HepG2 (cell line): ENCODE measurements around the gene KCNK7. TPM values are rescaled to one million over a fixed set of nuclear protein-coding genes. Genes with fewer than 3 reads are reported as not detected.

ENCODE experiments used
- ATAC-seq: fragments of 200-7000 bp; cut with Tn5 transposase; 3 replicates; pipeline ENCODE4 v1.9.1; 2020; ENCODE audit warnings: mild to moderate bottlenecking, moderate library complexity
- BruUV-seq: library from RNA; stranded (reverse); fragments of 400-500 nt; replicated peaks from 2 replicates; lab custom pipeline; 2021; lab: Mats Ljungman, UMichigan
- CTCF ChIA-PET: fragments of 300-600 bp; formaldehyde crosslinking; extraction: SDS; loops from one replicate; lab custom pipeline; 2021; ENCODE audit warnings: low total read pairs, inconsistent platforms, low intra/inter-chr PET ratio; lab: Yijun Ruan, JAX
- POLR2A ChIA-PET: fragments of 350-600 bp; sonication (Branson Sonifier 250); formaldehyde crosslinking; loops from one replicate; lab custom pipeline; 2020; ENCODE audit warnings: antibody characterized with exemption, inconsistent platforms; lab: Yijun Ruan, JAX
- DNase-seq: peaks from one replicate; pipeline ENCODE4 v3.0.0-alpha.2; 2015; ENCODE audit warnings: low spot score
- FAIRE-seq: peaks from 3 replicates; lab custom pipeline; 2011; peaks lifted over from hg19 to GRCh38; lab: Jason Lieb, UNC
- H2AFZ ChIP-seq: one replicate; pipeline ENCODE4 v1.6.1; 2011; ENCODE audit warnings: low read length, inconsistent platforms
- H3K27ac ChIP-seq: fragments of 300-600 bp; 3 replicates; pipeline ENCODE4 v1.8.0; 2011; ENCODE audit warnings: mixed run types, mild to moderate bottlenecking, mixed read lengths, low read length, inconsistent platforms; ENCODE audit not compliant: insufficient read depth; ENCODE audit errors: extremely low read length
- H3K27me3 ChIP-seq, 2 experiments: fragments of 200-600 bp in 1 of 2; 2 replicates in 1 of 2; 3 replicates in 1 of 2; pipeline versions ENCODE4 v1.6.0 to v1.8.0; 2011; ENCODE audit warnings: low read length in 2 of 2, mild to moderate bottlenecking in 2 of 2, moderate library complexity in 2 of 2, inconsistent platforms in 1 of 2; ENCODE audit not compliant: insufficient read depth in 2 of 2, control insufficient read depth in 1 of 2
- H3K36me3 ChIP-seq, 2 experiments: fragments of 200-600 bp in 1 of 2; replicated peaks in 1 of 2; 2 replicates in 1 of 2; 3 replicates in 1 of 2; pipeline versions ENCODE4 v1.5.1 to v1.8.0; 2011; ENCODE audit warnings: low read length in 2 of 2, inconsistent platforms in 1 of 2; ENCODE audit not compliant: insufficient read depth in 2 of 2, control insufficient read depth in 1 of 2
- H3K4me1 ChIP-seq: 2 replicates; pipeline ENCODE4 v1.5.1; 2012; ENCODE audit warnings: low read length, inconsistent platforms; ENCODE audit not compliant: insufficient read depth
- H3K4me2 ChIP-seq: 2 replicates; pipeline ENCODE4 v1.6.0; 2011; ENCODE audit warnings: low read depth, low read length, inconsistent platforms
- H3K4me3 ChIP-seq, 3 experiments: fragments of 200-600 bp in 1 of 3; sonication (generic), shearing (Covaris generic) in 1 of 3; replicated peaks in 1 of 3; 2 replicates each; pipeline ENCODE4 v1.5.1; 2011 to 2016; ENCODE audit warnings: low read length in 3 of 3, inconsistent platforms in 2 of 3, low read depth in 2 of 3, mild to moderate bottlenecking in 2 of 3, control low read depth in 1 of 3, mixed read lengths in 1 of 3; ENCODE audit not compliant: insufficient read depth in 1 of 3
- H3K79me2 ChIP-seq: one replicate; pipeline ENCODE4 v1.6.1; 2011; ENCODE audit warnings: low read length, inconsistent platforms; ENCODE audit not compliant: insufficient read depth
- H3K9ac ChIP-seq: 2 replicates; pipeline ENCODE4 v1.6.0; 2011; ENCODE audit warnings: mild to moderate bottlenecking, low read depth, low read length, inconsistent platforms; ENCODE audit not compliant: insufficient read depth
- H3K9me3 ChIP-seq: 2 replicates; pipeline ENCODE4 v1.5.1; 2012; ENCODE audit warnings: mild to moderate bottlenecking, low read length
- H4K20me1 ChIP-seq: 2 replicates; pipeline ENCODE4 v1.6.0; 2011; ENCODE audit warnings: inconsistent platforms, mild to moderate bottlenecking, low read length, moderate library complexity; ENCODE audit not compliant: insufficient read depth
- AHR ChIP-seq: IDR thresholded peaks from 2 replicates; pipeline ENCODE4 v1.6.1; 2018; ENCODE audit warnings: missing genetic modification reagents, missing compliant biosample characterization
- CAMTA2 ChIP-seq: sonication (generic); formaldehyde crosslinking; IDR thresholded peaks from 2 replicates; pipeline ENCODE4 v1.4.0; 2020; ENCODE audit warnings: mild to moderate bottlenecking, missing genetic modification reagents, borderline replicate concordance
- GATAD1 ChIP-seq: IDR thresholded peaks from 2 replicates; pipeline ENCODE4 v1.6.1; 2016; ENCODE audit warnings: missing genetic modification reagents, missing compliant biosample characterization
- NCOA5 ChIP-seq: sonication (generic); formaldehyde crosslinking; IDR thresholded peaks from 2 replicates; pipeline ENCODE4 v1.4.0; 2020; ENCODE audit warnings: missing genetic modification reagents
- NFKBIZ ChIP-seq: IDR thresholded peaks from 2 replicates; pipeline ENCODE4 v1.6.1; 2018; ENCODE audit warnings: missing genetic modification reagents, missing compliant biosample characterization
- PCBP1 ChIP-seq: fragments of 200-400 bp; formaldehyde crosslinking; IDR thresholded peaks from 2 replicates; pipeline ENCODE4 v1.6.1; 2017; ENCODE audit warnings: mild to moderate bottlenecking, low read depth, low read length, borderline replicate concordance
- PHF20 ChIP-seq: sonication (generic); formaldehyde crosslinking; IDR thresholded peaks from 2 replicates; pipeline ENCODE4 v1.5.0; 2020; ENCODE audit warnings: mild to moderate bottlenecking, missing genetic modification reagents
- SIN3B ChIP-seq: fragments of 150-350 bp; IDR thresholded peaks from 2 replicates; pipeline ENCODE4 v1.6.1; 2014; ENCODE audit warnings: low read length
- ZNF577 ChIP-seq: sonication (generic); formaldehyde crosslinking; IDR thresholded peaks from 2 replicates; pipeline ENCODE4 v1.4.0; 2020; ENCODE audit warnings: mild to moderate bottlenecking, low read depth, missing genetic modification reagents, borderline replicate concordance
- ZNF615 ChIP-seq: sonication (generic); formaldehyde crosslinking; IDR thresholded peaks from 2 replicates; pipeline ENCODE4 v1.5.0; 2020; ENCODE audit warnings: mild to moderate bottlenecking, missing genetic modification reagents, borderline replicate concordance
- WGBS: methylation state at CpG from one replicate; pipeline ENCODE4 v1.1.6; 2017; ENCODE audit warnings: low lambda C conversion rate; 5-methylcytosine and 5-hydroxymethylcytosine counted together
- in situ Hi-C: cut with HindIII; loops from 2 replicates; pipeline ENCODE4 v1.10.0; 2017; ENCODE audit warnings: low pct_unique_long_range_greater_than_20kb; ENCODE audit not compliant: extremely low pct_ligation_motif_present
- intact Hi-C: fragments of 100-400 bp; cut with micrococcal nuclease; formaldehyde crosslinking; loops from one replicate; pipeline ENCODE4 v1.10.0; 2022; ENCODE audit not compliant: unreplicated experiment
- polyA plus RNA-seq, 8 experiments: library from polyadenylated mRNA; depleted of rRNA in 3 of 8; stranded (reverse) in 7 of 8; unstranded in 1 of 8; fragments of >200 nt; fragmentation: Illumina TruSeq in 4 of 8; extraction: Trizol in 4 of 8; gene quantifications; 2 replicates each; pipeline versions ENCODE4 v1.2.1 to v1.2.3, GENCODE V29; 2011 to 2016; ENCODE audit warnings: low read depth in 4 of 8, missing spikeins in 1 of 8, mixed read lengths in 1 of 8; ENCODE audit not compliant: insufficient read depth in 1 of 8
- total RNA-seq, 5 experiments: library from RNA; depleted of rRNA; stranded (reverse); fragments of >200 nt; fragmentation: Illumina TruSeq; extraction: Trizol; gene quantifications; 2 replicates each; pipeline ENCODE4 v1.2.3, GENCODE V29; 2016; ENCODE audit warnings: low read depth in 1 of 5
- TF ChIP-seq, protein P1 (sequence below): conservative IDR thresholded peaks from 2 replicates; pipeline ENCODE4 v1.6.1; 2018; ENCODE audit warnings: missing genetic modification reagents
- TF ChIP-seq, protein P2 (sequence below): sonication (generic); formaldehyde crosslinking; IDR thresholded peaks from 2 replicates; pipeline ENCODE4 v1.5.1; 2020; ENCODE audit warnings: mild to moderate bottlenecking, moderate library complexity, missing genetic modification reagents
- TF ChIP-seq, protein P3 (sequence below): sonication (generic); formaldehyde crosslinking; IDR thresholded peaks from 2 replicates; pipeline ENCODE4 v1.4.0; 2020; ENCODE audit warnings: mild to moderate bottlenecking, missing genetic modification reagents
- TF ChIP-seq, protein P4 (sequence below): sonication (generic); formaldehyde crosslinking; IDR thresholded peaks from 2 replicates; pipeline ENCODE4 v1.4.0; 2020; ENCODE audit warnings: missing genetic modification reagents; ENCODE audit errors: not compliant biosample characterization

KCNK7 gene
- total and polyA plus RNA-seq, 2 of the 13 experiments (the other 11 are each of a cell fraction or from before 2014, with no cell fraction given), result 0.11 TPM; not detected in 1

DNA sequence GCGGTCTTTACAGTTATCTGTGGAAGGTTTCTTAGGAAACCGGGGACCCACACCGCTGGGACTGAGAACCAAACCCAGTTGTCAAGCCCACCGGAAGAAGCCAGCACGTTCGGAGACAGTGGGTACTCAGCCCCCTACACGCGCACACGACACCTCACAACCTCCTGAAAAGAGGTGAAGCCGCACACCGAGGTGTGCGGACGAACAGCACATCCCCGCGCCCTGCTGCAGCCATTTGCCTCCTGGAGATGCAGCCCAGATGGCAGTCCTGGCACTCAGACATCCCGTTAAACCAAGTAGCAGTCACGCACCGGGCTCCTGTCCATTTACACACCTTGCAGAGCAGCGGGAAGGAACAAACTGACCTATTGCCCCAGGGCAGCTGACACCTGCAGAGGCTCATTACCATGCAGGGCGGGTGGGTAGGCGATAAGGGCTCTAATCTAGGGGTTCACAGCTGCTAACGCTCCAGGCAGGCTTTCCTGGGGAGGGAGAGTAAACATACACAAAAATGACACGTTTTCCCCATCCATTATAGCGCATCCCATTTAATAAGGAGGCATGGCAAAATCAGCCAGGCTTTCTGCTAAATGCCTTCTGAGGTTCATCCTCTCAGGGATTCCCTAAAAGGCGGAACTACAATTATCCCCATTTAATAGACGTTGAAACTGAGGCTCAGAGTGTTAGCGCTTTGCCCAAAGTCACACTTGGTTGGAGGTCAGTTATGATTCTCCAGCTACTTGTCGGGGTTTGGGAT, 20.6 kb downstream of the KCNK7 start:
- H3K9me3 ChIP-seq, result no peaks in the 10 kb centered on the region
- H3K4me1 ChIP-seq, result peaks cover 54% of the 10 kb centered on the region
- 26% methylated on average over 8 of the region's 28 CpGs for WGBS
- in situ Hi-C loops, result loop anchor here (5.0 kb wide), 1 partner anchor 37 kb away; the partner anchor contains the start of gene MAP3K11
- H2AFZ ChIP-seq, result no peak overlapping the region
- peak overlapping the region; percentile 59; the same call in 1 of the 2 replicates for H3K9ac ChIP-seq
- H3K79me2 ChIP-seq, result peaks cover 19% of the 10 kb centered on the region
- intact Hi-C loops, result no loop called here
- H4K20me1 ChIP-seq, result no peaks in the 10 kb centered on the region; the same call in 1 of the 2 replicates
- H3K4me3 ChIP-seq, result peak overlapping the region; percentile 61 to 77 (median 73); a peak in 5 of 6 replicates
- H3K27ac ChIP-seq, result no peak overlapping the region
- FAIRE-seq (no peak), DNase-seq (no peak), ATAC-seq (no peak; the same call in 2 of the 3 replicates)
- H3K36me3 ChIP-seq, result peaks cover 3 to 5% of the 10 kb centered on the region in 2 experiments; a peak in 2 of 5 replicates
- no peaks in the 10 kb centered on the region; a peak in 1 of 5 replicates for H3K27me3 ChIP-seq
- peak overlapping the region; percentile 95 for H3K4me2 ChIP-seq
- CTCF ChIA-PET, result interaction anchor here (1.8 kb wide), 1 partner anchor 13 kb away, joined by 16 read pairs; no protein-coding TSS in a partner anchor
- BruUV-seq, result no TSS peak
- POLR2A ChIA-PET, result interaction anchor here (1.0 to 1.7 kb wide), 3 partner anchors 14 to 219 kb away, joined by 3 to 7 read pairs (median 3); no protein-coding TSS in a partner anchor
- TF ChIP-seq, protein P1, sequence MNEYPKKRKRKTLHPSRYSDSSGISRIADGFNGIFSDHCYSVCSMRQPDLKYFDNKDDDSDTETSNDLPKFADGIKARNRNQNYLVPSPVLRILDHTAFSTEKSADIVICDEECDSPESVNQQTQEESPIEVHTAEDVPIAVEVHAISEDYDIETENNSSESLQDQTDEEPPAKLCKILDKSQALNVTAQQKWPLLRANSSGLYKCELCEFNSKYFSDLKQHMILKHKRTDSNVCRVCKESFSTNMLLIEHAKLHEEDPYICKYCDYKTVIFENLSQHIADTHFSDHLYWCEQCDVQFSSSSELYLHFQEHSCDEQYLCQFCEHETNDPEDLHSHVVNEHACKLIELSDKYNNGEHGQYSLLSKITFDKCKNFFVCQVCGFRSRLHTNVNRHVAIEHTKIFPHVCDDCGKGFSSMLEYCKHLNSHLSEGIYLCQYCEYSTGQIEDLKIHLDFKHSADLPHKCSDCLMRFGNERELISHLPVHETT (CRISPR knock-in tag), result no peak
- no peak for TF ChIP-seq AHR
- no peak for TF ChIP-seq ZNF577
- 0 out of 2 replicates have a peak, but pooled peaks have one; percentile 3 for TF ChIP-seq PHF20 (CRISPR knock-in tag)
- TF ChIP-seq, protein P2, sequence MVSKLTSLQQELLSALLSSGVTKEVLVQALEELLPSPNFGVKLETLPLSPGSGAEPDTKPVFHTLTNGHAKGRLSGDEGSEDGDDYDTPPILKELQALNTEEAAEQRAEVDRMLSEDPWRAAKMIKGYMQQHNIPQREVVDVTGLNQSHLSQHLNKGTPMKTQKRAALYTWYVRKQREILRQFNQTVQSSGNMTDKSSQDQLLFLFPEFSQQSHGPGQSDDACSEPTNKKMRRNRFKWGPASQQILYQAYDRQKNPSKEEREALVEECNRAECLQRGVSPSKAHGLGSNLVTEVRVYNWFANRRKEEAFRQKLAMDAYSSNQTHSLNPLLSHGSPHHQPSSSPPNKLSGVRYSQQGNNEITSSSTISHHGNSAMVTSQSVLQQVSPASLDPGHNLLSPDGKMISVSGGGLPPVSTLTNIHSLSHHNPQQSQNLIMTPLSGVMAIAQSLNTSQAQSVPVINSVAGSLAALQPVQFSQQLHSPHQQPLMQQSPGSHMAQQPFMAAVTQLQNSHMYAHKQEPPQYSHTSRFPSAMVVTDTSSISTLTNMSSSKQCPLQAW (CRISPR knock-in tag), result peak; percentile 34; the same call in 1 of the 2 replicates
- TF ChIP-seq, protein P3, sequence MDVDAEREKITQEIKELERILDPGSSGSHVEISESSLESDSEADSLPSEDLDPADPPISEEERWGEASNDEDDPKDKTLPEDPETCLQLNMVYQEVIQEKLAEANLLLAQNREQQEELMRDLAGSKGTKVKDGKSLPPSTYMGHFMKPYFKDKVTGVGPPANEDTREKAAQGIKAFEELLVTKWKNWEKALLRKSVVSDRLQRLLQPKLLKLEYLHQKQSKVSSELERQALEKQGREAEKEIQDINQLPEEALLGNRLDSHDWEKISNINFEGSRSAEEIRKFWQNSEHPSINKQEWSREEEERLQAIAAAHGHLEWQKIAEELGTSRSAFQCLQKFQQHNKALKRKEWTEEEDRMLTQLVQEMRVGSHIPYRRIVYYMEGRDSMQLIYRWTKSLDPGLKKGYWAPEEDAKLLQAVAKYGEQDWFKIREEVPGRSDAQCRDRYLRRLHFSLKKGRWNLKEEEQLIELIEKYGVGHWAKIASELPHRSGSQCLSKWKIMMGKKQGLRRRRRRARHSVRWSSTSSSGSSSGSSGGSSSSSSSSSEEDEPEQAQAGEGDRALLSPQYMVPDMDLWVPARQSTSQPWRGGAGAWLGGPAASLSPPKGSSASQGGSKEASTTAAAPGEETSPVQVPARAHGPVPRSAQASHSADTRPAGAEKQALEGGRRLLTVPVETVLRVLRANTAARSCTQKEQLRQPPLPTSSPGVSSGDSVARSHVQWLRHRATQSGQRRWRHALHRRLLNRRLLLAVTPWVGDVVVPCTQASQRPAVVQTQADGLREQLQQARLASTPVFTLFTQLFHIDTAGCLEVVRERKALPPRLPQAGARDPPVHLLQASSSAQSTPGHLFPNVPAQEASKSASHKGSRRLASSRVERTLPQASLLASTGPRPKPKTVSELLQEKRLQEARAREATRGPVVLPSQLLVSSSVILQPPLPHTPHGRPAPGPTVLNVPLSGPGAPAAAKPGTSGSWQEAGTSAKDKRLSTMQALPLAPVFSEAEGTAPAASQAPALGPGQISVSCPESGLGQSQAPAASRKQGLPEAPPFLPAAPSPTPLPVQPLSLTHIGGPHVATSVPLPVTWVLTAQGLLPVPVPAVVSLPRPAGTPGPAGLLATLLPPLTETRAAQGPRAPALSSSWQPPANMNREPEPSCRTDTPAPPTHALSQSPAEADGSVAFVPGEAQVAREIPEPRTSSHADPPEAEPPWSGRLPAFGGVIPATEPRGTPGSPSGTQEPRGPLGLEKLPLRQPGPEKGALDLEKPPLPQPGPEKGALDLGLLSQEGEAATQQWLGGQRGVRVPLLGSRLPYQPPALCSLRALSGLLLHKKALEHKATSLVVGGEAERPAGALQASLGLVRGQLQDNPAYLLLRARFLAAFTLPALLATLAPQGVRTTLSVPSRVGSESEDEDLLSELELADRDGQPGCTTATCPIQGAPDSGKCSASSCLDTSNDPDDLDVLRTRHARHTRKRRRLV (CRISPR knock-in tag), result no peak
- TF ChIP-seq NCOA5 (CRISPR knock-in tag), result no peak
- TF ChIP-seq CAMTA2, result no peak
- peak; percentile 16 for TF ChIP-seq GATAD1 (CRISPR knock-in tag)
- TF ChIP-seq, protein P4, sequence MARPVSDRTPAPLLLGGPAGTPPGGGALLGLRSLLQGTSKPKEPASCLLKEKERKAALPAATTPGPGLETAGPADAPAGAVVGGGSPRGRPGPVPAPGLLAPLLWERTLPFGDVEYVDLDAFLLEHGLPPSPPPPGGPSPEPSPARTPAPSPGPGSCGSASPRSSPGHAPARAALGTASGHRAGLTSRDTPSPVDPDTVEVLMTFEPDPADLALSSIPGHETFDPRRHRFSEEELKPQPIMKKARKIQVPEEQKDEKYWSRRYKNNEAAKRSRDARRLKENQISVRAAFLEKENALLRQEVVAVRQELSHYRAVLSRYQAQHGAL (CRISPR knock-in tag), result no peak
- TF ChIP-seq NFKBIZ (CRISPR knock-in tag), result no peak
- TF ChIP-seq PCBP1, result no peak
- TF ChIP-seq ZNF615 (CRISPR knock-in tag), result no peak
- no peak for TF ChIP-seq SIN3B
